B cell (primary cell): Measurements from ENCODE around the gene TSPAN2. TPM values are rescaled to one million over a fixed set of nuclear protein-coding genes. Genes with fewer than 3 reads are reported as not detected.

Experiments used
- ATAC-seq: fragments of 200-7000 bp; cut with Tn5 transposase; one replicate; pipeline ENCODE4 v1.10.0; 2021; ENCODE audit warnings: low read depth, mild to moderate bottlenecking, moderate number of reproducible peaks, moderate library complexity
- CTCF ChIA-PET: fragments of 350-600 bp; sonication (Branson Sonifier 250); formaldehyde crosslinking; loops from one replicate; lab custom pipeline; 2021; ENCODE audit warnings: antibody characterized with exemption, inconsistent platforms; lab: Charles Lee
- POLR2A ChIA-PET: fragments of 350-600 bp; sonication (Branson Sonifier 250); formaldehyde crosslinking; loops from one replicate; lab custom pipeline; 2021; ENCODE audit warnings: antibody characterized with exemption; lab: Charles Lee
- DNase-seq: peaks from one replicate; pipeline ENCODE4 v3.0.0; 2013
- H2AFZ ChIP-seq: 2 replicates; pipeline ENCODE4 v1.6.1; 2012; ENCODE audit warnings: mild to moderate bottlenecking, low read depth, low read length; ENCODE audit not compliant: insufficient read depth, poor library complexity, severe bottlenecking
- H3K27ac ChIP-seq, 2 donors: 1 replicate in 1 of 2; 2 replicates in 1 of 2; pipeline ENCODE4 v1.5.1; 2012 to 2013; ENCODE audit warnings: low read length in 2 of 2, mild to moderate bottlenecking in 2 of 2, moderate library complexity in 1 of 2
- H3K27me3 ChIP-seq, 4 experiments: fragments of 200-600 bp in 1 of 4; sonication (generic) in 1 of 4; replicated peaks in 1 of 4; 1 replicate in 2 of 4; 2 replicates in 2 of 4; pipeline versions ENCODE4 v1.6.1 to v1.7.0; 2013 to 2016; ENCODE audit warnings: low read length in 3 of 4, mild to moderate bottlenecking in 2 of 4, mixed read lengths in 1 of 4, moderate library complexity in 1 of 4; ENCODE audit not compliant: insufficient read depth in 4 of 4, control insufficient read depth in 3 of 4; ENCODE audit errors: control extremely low read depth in 1 of 4
- H3K36me3 ChIP-seq, 2 experiments: replicated peaks in 1 of 2; 1 replicate in 1 of 2; 2 replicates in 1 of 2; pipeline versions ENCODE4 v1.6.1 to v1.7.1; 2013; ENCODE audit warnings: low read length in 1 of 2; ENCODE audit not compliant: insufficient read depth in 2 of 2, control insufficient read depth in 1 of 2; ENCODE audit errors: control extremely low read depth in 1 of 2, extremely low read depth in 1 of 2
- H3K4me1 ChIP-seq, 2 donors: fragments of 200-600 bp in 1 of 2; sonication (generic) in 1 of 2; 1 replicate in 1 of 2; 2 replicates in 1 of 2; pipeline versions ENCODE4 v1.5.1 to v1.6.1; 2013 to 2017; ENCODE audit warnings: low read length in 2 of 2; ENCODE audit not compliant: control insufficient read depth in 2 of 2, insufficient read depth in 2 of 2
- H3K4me2 ChIP-seq: replicated peaks from 2 replicates; pipeline ENCODE3; 2012; ENCODE audit warnings: mild to moderate bottlenecking, low read depth, low read length; ENCODE audit not compliant: poor library complexity, severe bottlenecking
- H3K4me3 ChIP-seq, 5 experiments: fragments of 200-600 bp in 1 of 5; sonication (generic) in 1 of 5; 1 replicate in 3 of 5; 2 replicates in 2 of 5; pipeline versions ENCODE4 v1.5.1 to v1.7.0; 2011 to 2016; ENCODE audit warnings: low read length in 4 of 5, mild to moderate bottlenecking in 4 of 5, low read depth in 2 of 5, control low read depth in 1 of 5, moderate library complexity in 1 of 5; ENCODE audit not compliant: insufficient read depth in 1 of 5; ENCODE audit errors: control extremely low read depth in 1 of 5, extremely low read depth in 1 of 5
- H3K79me2 ChIP-seq: fragments of 200-600 bp; sonication (generic); one replicate; pipeline ENCODE4 v1.6.0; 2016; ENCODE audit warnings: low read length; ENCODE audit not compliant: control insufficient read depth, insufficient read depth
- H3K9ac ChIP-seq: fragments of 200-600 bp; sonication (generic); 2 replicates; pipeline ENCODE4 v1.6.1; 2017; ENCODE audit warnings: mild to moderate bottlenecking, low read length, moderate library complexity
- H3K9me3 ChIP-seq, 3 donors: one replicate each; pipeline versions ENCODE4 v1.6.1 to v1.7.1; 2013; ENCODE audit warnings: low read length in 2 of 3; ENCODE audit not compliant: control insufficient read depth in 2 of 3, insufficient read depth in 1 of 3; ENCODE audit errors: control extremely low read depth in 1 of 3
- H4K20me1 ChIP-seq: 2 replicates; pipeline ENCODE4 v1.6.0; 2012; ENCODE audit warnings: mild to moderate bottlenecking, low read length; ENCODE audit not compliant: insufficient read depth, control insufficient read depth, poor library complexity, severe bottlenecking
- H3K27ac Mint-ChIP-seq: one replicate; pipeline ENCODE4 v1.8.0; 2021; ENCODE audit warnings: mixed read lengths
- H3K27me3 Mint-ChIP-seq: one replicate; pipeline ENCODE4 v1.8.0; 2021; ENCODE audit warnings: mixed read lengths
- H3K4me1 Mint-ChIP-seq: one replicate; pipeline ENCODE4 v1.8.0; 2021; ENCODE audit warnings: mixed read lengths
- H3K4me3 Mint-ChIP-seq: one replicate; pipeline ENCODE4 v1.8.0; 2021; ENCODE audit warnings: mixed read lengths
- H3K9me3 Mint-ChIP-seq: one replicate; pipeline ENCODE4 v1.8.0; 2022; ENCODE audit warnings: mixed read lengths; ENCODE audit not compliant: insufficient read depth
- CTCF ChIP-seq: fragments of 200-600 bp; IDR thresholded peaks from one replicate; pipeline ENCODE4 v1.8.0; 2022; ENCODE audit warnings: antibody characterized with exemption, mild to moderate bottlenecking
- EZH2 ChIP-seq: IDR thresholded peaks from 2 replicates; pipeline ENCODE4 v1.6.1; 2012; ENCODE audit warnings: borderline replicate concordance, low read depth, mild to moderate bottlenecking, moderate library complexity, low read length; ENCODE audit not compliant: insufficient read depth, poor library complexity, severe bottlenecking
- WGBS: methylation state at CpG from one replicate; pipeline ENCODE4 v1.1.5; 2013; ENCODE audit warnings: missing lambda C conversion rate; ENCODE audit not compliant: insufficient coverage; 5-methylcytosine and 5-hydroxymethylcytosine counted together
- intact Hi-C: fragments of 100-400 bp; cut with micrococcal nuclease; formaldehyde crosslinking; loops from one replicate; pipeline ENCODE4 v1.10.0; 2022
- polyA plus RNA-seq: library from polyadenylated mRNA; depleted of rRNA; stranded (reverse); fragments of >200 nt; gene quantifications from 2 replicates; pipeline ENCODE4 v1.2.3, GENCODE V29; 2012
- total RNA-seq, 2 donors: library from RNA; stranded (reverse); fragments of 120-200 nt in 1 of 2; gene quantifications; 1 replicate in 1 of 2; 2 replicates in 1 of 2; pipeline versions ENCODE4 v1.2.3 to v1.2.4, GENCODE V29; 2013 to 2022

The TSPAN2 gene
- total and polyA plus RNA-seq, 2 donors (not counting 1 experiment from before 2014, with no cell fraction given) = 0.24 to 0.34 TPM

GRCh38 chr1:115134850-115135480, 45.7 kb upstream of the TSPAN2 start:
- Histone ChIP-seq H2AFZ (no peak overlapping the region), H4K20me1 (no peaks in the 10 kb centered on the region), H3K27ac (no peak overlapping the region), H3K79me2 (no peaks in the 10 kb centered on the region), H3K4me3 (no peak overlapping the region), H3K36me3 (no peaks in the 10 kb centered on the region), H3K4me1 (peaks cover 0 to 4% of the 10 kb centered on the region in 2 donors), H3K9me3 (no peaks in the 10 kb centered on the region), H3K27me3 (peaks cover 0 to 4% (median 2%) of the 10 kb centered on the region in 4 experiments), H3K9ac (no peak overlapping the region), H3K4me2 (no peak overlapping the region)
- WGBS = 61% methylated on average over 2 of the region's 10 CpGs
- H3K4me3 Mint-ChIP-seq = no peak overlapping the region
- DNase-seq = no peak
- intact Hi-C loops = loop anchor here (10.0 kb wide), 1 partner anchor 570 kb away; no protein-coding TSS in a partner anchor
- no peak for ATAC-seq
- TF ChIP-seq EZH2 (no peak), CTCF (no peak)
- ChIA-PET CTCF (no interaction called here), POLR2A (no interaction called here)
- no peak overlapping the region for H3K27ac Mint-ChIP-seq
- no peaks in the 10 kb centered on the region for H3K9me3 Mint-ChIP-seq
- H3K27me3 Mint-ChIP-seq = peaks cover 22% of the 10 kb centered on the region
- peaks cover 4% of the 10 kb centered on the region for H3K4me1 Mint-ChIP-seq

GRCh38 chr1:115134231-115134630, 44.9 kb upstream of the TSPAN2 start:
- Histone ChIP-seq H3K4me2 (no peak overlapping the region), H3K79me2 (no peaks in the 10 kb centered on the region), H2AFZ (no peak overlapping the region), H3K27ac (no peak overlapping the region), H3K9me3 (no peaks in the 10 kb centered on the region), H3K4me3 (no peak overlapping the region), H4K20me1 (no peaks in the 10 kb centered on the region), H3K4me1 (peaks cover 0 to 3% of the 10 kb centered on the region in 2 donors), H3K27me3 (peaks cover 0 to 4% (median 2%) of the 10 kb centered on the region in 4 experiments), H3K36me3 (no peaks in the 10 kb centered on the region), H3K9ac (no peak overlapping the region)
- Mint-ChIP-seq H3K27me3 (peaks cover 19% of the 10 kb centered on the region), H3K9me3 (no peaks in the 10 kb centered on the region), H3K4me1 (peaks cover 4% of the 10 kb centered on the region), H3K27ac (no peak overlapping the region), H3K4me3 (no peak overlapping the region)
- ChIA-PET CTCF (interaction anchor here (1.1 kb wide), 1 partner anchor 21 kb away, joined by 3 read pairs; no protein-coding TSS in a partner anchor), POLR2A (no interaction called here)
- ATAC-seq = no peak
- DNase-seq = no peak
- no peak for TF ChIP-seq CTCF
- no peak for TF ChIP-seq EZH2
- intact Hi-C loops = loop anchor here (10.0 kb wide), 1 partner anchor 571 kb away; no protein-coding TSS in a partner anchor
- WGBS = 76% methylated on average over 6 of the region's 6 CpGs
